LNCaP clone FGC (cell line): ENCODE results near the gene ZPBP2.
"Not testable (repeated sequence)": the region's sequence is repeated elsewhere in the genome, so short reads cannot be mapped to it uniquely, and the experiment has no call there.

Experiments
- DNase-seq: peaks from one replicate; pipeline ENCODE4 v3.0.0-alpha.2; 2011; ENCODE audit warnings: low read depth
- H3K4me3 ChIP-seq: 2 replicates; pipeline ENCODE4 v1.5.1; 2011; ENCODE audit warnings: mild to moderate bottlenecking, low read depth, low read length, control low read depth
- CTCF ChIP-seq: IDR thresholded peaks from 2 replicates; pipeline ENCODE4 v1.5.1; 2012; ENCODE audit warnings: mild to moderate bottlenecking; ENCODE audit not compliant: control insufficient read depth, insufficient read depth; ENCODE audit errors: extremely low read depth

ZPBP2 gene

GRCh38 chr17:39894681-39895376, 26.8 kb downstream of the ZPBP2 start:
- no peak for DNase-seq
- no peak for TF ChIP-seq CTCF
- H3K4me3 ChIP-seq = no peak overlapping the region

- no peak for TF ChIP-seq CTCF
- DNase-seq = no peak
Observed at GRCh38 chr17:39898088-39898487, 30.1 kb downstream of the ZPBP2 start.

DNA sequence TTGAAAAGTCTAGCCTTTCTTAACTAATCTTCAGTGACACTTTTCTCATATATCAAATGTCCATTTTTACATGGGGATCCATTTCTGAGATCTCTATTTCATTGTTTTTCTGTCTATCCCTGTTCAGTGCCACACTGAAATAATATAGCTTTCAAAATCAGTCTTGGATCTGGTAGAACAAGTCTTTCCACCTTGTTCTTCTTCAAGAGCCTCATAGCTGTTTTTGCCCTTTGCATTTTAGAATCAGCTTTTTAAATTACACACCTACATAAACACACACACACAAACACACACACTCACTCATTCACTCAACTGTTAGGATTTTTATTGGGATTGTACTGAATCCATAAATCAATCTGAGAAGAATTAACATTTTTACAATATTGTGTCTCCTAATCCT, 31.2 kb downstream of the ZPBP2 start:
- no peak overlapping the region for H3K4me3 ChIP-seq
- no peak for TF ChIP-seq CTCF
- peak; percentile 3 for DNase-seq

More at GRCh38 chr17:39898088-39898487, 30.1 kb downstream of the ZPBP2 start:
- H3K4me3 ChIP-seq = no peak overlapping the region

DNA sequence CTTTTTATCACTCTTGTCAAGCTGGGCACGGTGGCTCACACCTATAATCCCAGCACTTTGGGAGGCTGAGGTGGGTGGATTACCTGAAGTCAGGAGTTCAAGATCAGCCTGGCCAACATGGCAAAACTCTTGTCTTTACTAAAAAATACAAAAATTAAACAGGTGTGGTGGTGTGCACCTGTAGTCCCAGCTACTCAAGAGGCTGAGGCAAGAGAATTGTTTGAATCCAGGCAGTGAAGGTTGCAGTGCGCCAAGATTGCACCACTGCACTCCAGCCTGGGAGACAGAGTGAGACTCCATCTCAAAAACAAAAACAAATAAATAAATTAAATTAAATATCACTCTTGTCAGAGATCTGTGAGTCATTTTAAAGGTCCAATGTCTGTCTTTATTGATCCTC, 34.0 kb downstream of the ZPBP2 start:
- not testable (repeated sequence) for DNase-seq, H3K4me3 ChIP-seq

DNA sequence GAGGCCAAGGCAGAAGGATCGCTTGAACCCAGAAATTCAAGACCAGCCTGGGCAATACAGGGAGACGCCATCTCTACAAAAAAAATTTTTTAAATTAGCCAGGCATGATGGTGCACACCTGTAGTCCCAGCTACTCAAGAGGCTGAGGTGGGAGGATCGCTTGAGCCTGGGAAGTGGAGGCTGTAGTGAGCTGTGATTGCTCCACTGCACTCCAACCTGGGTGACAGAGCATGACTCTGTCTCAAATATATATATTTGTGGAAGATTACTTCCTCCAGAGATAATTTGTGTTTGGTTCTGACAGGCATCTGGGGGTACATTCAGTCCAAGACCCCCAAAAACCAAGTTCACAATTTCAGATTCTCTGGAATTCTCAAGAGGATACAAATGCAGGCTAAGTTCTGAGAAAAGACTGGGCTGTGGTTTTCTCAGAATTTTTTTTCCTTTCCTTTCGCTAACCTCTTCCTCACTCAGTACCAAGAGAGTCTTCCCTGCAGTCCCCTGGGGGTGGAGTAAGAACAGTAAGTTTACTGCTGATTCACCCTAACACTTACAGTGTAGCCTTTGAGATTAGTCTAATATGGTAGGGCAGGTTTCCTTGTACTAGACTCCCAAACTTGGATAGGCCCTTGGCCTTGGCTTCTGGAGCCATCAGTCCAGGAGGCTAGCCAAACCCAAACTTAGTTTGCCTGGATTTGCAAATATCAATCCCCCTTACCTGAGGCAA, 35.3 kb downstream of the ZPBP2 start:
- TF ChIP-seq CTCF = no peak
- no peak overlapping the region for H3K4me3 ChIP-seq
- DNase-seq = no peak

DNA sequence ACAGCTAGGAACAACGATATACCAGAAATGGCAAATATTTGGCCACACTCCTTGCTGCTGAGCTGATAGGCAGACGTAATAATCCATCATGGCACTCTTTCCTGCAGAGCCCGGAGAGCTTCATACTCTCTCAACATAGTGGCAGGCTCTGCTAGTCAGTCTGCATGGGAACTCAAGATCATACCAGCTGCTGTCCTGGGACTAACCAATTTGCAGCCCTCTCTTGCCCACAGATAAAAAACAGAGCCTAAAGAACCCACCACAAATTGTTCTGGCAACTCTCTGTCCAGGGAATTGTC, 36.9 kb downstream of the ZPBP2 start:
- no peak for DNase-seq
- no peak for TF ChIP-seq CTCF
- no peak overlapping the region for H3K4me3 ChIP-seq

- H3K4me3 ChIP-seq = no peak overlapping the region
- no peak for TF ChIP-seq CTCF
- no peak for DNase-seq
Observed at GRCh38 chr17:39908789-39909352, 40.9 kb downstream of the ZPBP2 start.
